Ovary (tissue), 3 donors: ENCODE measurements around the gene EFNA5.

Source experiments
- EP300 ChIP-seq: sonication (generic); formaldehyde crosslinking; IDR thresholded peaks from one replicate; pipeline ENCODE4 v1.6.1; 2017; ENCODE audit warnings: antibody characterized with exemption
- POLR2A ChIP-seq: fragments of 450-650 bp; IDR thresholded peaks from one replicate; pipeline ENCODE4 v1.6.1; 2017; ENCODE audit warnings: antibody characterized with exemption, mild to moderate bottlenecking, moderate library complexity
- TF ChIP-seq, protein P1 (sequence below), 3 donors: fragments of 450-650 bp in 2 of 3; fragments of 200-600 bp in 1 of 3; IDR thresholded peaks; one replicate each; pipeline versions ENCODE4 v1.5.1 to v1.8.0; 2016 to 2022; ENCODE audit warnings: antibody characterized with exemption in 3 of 3, mild to moderate bottlenecking in 1 of 3
- donor health status: DM: no; HTN: no; CAD: no.

DNA sequence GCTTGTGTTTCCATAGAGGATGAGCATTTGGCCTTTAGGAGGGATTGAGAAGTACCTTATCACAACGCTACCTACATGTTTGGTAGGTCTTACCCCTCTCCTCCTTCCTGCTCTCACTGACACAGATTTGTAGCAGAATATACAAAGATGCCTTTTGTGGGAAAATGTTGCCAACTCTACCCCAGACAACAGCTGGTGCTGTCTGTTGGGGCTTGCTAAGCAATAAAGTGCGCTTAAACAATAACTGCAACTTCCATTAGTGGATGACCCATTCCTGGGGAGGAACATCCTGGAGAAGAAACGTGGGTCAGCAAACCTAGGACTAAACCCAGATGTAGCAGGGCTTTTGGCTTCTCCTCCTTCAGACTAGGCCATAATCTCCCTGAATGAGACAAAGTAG, 174.3 kb downstream of the EFNA5 start:
- TF ChIP-seq, protein P1, sequence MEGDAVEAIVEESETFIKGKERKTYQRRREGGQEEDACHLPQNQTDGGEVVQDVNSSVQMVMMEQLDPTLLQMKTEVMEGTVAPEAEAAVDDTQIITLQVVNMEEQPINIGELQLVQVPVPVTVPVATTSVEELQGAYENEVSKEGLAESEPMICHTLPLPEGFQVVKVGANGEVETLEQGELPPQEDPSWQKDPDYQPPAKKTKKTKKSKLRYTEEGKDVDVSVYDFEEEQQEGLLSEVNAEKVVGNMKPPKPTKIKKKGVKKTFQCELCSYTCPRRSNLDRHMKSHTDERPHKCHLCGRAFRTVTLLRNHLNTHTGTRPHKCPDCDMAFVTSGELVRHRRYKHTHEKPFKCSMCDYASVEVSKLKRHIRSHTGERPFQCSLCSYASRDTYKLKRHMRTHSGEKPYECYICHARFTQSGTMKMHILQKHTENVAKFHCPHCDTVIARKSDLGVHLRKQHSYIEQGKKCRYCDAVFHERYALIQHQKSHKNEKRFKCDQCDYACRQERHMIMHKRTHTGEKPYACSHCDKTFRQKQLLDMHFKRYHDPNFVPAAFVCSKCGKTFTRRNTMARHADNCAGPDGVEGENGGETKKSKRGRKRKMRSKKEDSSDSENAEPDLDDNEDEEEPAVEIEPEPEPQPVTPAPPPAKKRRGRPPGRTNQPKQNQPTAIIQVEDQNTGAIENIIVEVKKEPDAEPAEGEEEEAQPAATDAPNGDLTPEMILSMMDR (IDR thresholded peaks at IDR 0.05), result no peak
- TF ChIP-seq POLR2A (no peak), EP300 (no peak)
